ENCODE results near the gene SPDYE6. TPM values are rescaled to one million over a fixed set of nuclear protein-coding genes. Genes with fewer than 3 reads are reported as not detected.
"Not testable (repeated sequence)": the region's sequence is repeated elsewhere in the genome, so short reads cannot be mapped to it uniquely, and the experiment has no call there.

The SPDYE6 gene
- total RNA-seq, 2 experiments from 2014 or later = not detected

- H3K36me3 Mint-ChIP-seq (ENCODE audit: low read depth); intact Hi-C loops (cut with micrococcal nuclease); H3K9me3 Mint-ChIP-seq; CTCF ChIA-PET; H3K27ac Mint-ChIP-seq; H3K4me1 Mint-ChIP-seq (ENCODE audit: low read depth); H3K27me3 Mint-ChIP-seq (ENCODE audit: low read depth); DNase-seq; H3K4me3 Mint-ChIP-seq: not testable (repeated sequence)
These were observed 9.3 kb downstream of the SPDYE6 start for GRCh38 chr7:102346983-102347382.

- H3K27me3 Mint-ChIP-seq (ENCODE audit: low read depth); CTCF ChIA-PET; H3K9me3 Mint-ChIP-seq; intact Hi-C loops (cut with micrococcal nuclease); H3K27ac Mint-ChIP-seq; H3K36me3 Mint-ChIP-seq (ENCODE audit: low read depth); H3K4me1 Mint-ChIP-seq (ENCODE audit: low read depth); H3K4me3 Mint-ChIP-seq; DNase-seq: not testable (repeated sequence)
These were observed 15.5 kb downstream of the SPDYE6 start for GRCh38 chr7:102340599-102341368.

- H3K9me3 Mint-ChIP-seq; intact Hi-C loops (cut with micrococcal nuclease); H3K27ac Mint-ChIP-seq; CTCF ChIA-PET; DNase-seq; H3K4me3 Mint-ChIP-seq; H3K4me1 Mint-ChIP-seq (ENCODE audit: low read depth); H3K36me3 Mint-ChIP-seq (ENCODE audit: low read depth); H3K27me3 Mint-ChIP-seq (ENCODE audit: low read depth): not testable (repeated sequence)
These were observed 18.8 kb downstream of the SPDYE6 start for GRCh38 chr7:102337420-102337819.

DNA sequence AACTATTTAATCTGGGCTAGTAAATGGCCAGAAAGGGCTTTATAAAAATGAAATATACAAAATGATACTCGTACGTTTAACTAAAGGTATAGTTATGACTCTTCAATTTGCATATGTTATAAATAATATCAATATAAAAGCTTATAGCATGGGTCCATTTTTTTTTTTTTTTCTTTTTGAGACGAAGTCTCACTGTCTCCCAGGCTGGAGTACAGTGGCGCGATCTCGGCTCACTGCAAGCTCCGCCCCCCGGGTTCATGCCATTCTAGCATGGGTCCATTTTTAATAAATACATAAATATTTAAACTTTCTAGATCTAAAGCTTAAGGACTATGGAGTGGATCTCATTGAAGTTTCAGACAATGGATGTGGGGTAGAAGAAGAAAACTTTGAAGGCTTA lies 19.2 kb downstream of the SPDYE6 start:
- CTCF ChIA-PET = not testable (repeated sequence)

GRCh38 chr7:102335574-102335973 lies 20.7 kb downstream of the SPDYE6 start:
- DNase-seq; H3K27me3 Mint-ChIP-seq (ENCODE audit: low read depth); H3K36me3 Mint-ChIP-seq (ENCODE audit: low read depth); CTCF ChIA-PET; H3K4me3 Mint-ChIP-seq; H3K27ac Mint-ChIP-seq; H3K9me3 Mint-ChIP-seq; H3K4me1 Mint-ChIP-seq (ENCODE audit: low read depth); intact Hi-C loops (cut with micrococcal nuclease): not testable (repeated sequence)

More for the DNA sequence above, 19.2 kb downstream of the SPDYE6 start:
- H3K36me3 Mint-ChIP-seq (ENCODE audit: low read depth); H3K27me3 Mint-ChIP-seq (ENCODE audit: low read depth); H3K4me1 Mint-ChIP-seq (ENCODE audit: low read depth); H3K27ac Mint-ChIP-seq; DNase-seq; intact Hi-C loops (cut with micrococcal nuclease); H3K4me3 Mint-ChIP-seq; H3K9me3 Mint-ChIP-seq: not testable (repeated sequence)

GRCh38 chr7:102330666-102331460 lies 25.4 kb downstream of the SPDYE6 start:
- CTCF ChIA-PET; H3K9me3 Mint-ChIP-seq; H3K36me3 Mint-ChIP-seq (ENCODE audit: low read depth); intact Hi-C loops (cut with micrococcal nuclease); H3K4me1 Mint-ChIP-seq (ENCODE audit: low read depth); H3K4me3 Mint-ChIP-seq; H3K27me3 Mint-ChIP-seq (ENCODE audit: low read depth); DNase-seq; H3K27ac Mint-ChIP-seq: not testable (repeated sequence)

GRCh38 chr7:102329366-102329765 lies 26.9 kb downstream of the SPDYE6 start:
- H3K4me1 Mint-ChIP-seq (ENCODE audit: low read depth); H3K36me3 Mint-ChIP-seq (ENCODE audit: low read depth); DNase-seq; CTCF ChIA-PET; H3K4me3 Mint-ChIP-seq; intact Hi-C loops (cut with micrococcal nuclease); H3K9me3 Mint-ChIP-seq; H3K27me3 Mint-ChIP-seq (ENCODE audit: low read depth); H3K27ac Mint-ChIP-seq: not testable (repeated sequence)

GRCh38 chr7:102328863-102329262 lies 27.4 kb downstream of the SPDYE6 start:
- H3K36me3 Mint-ChIP-seq (ENCODE audit: low read depth); H3K4me1 Mint-ChIP-seq (ENCODE audit: low read depth); CTCF ChIA-PET; H3K27me3 Mint-ChIP-seq (ENCODE audit: low read depth); H3K27ac Mint-ChIP-seq; DNase-seq; intact Hi-C loops (cut with micrococcal nuclease); H3K4me3 Mint-ChIP-seq; H3K9me3 Mint-ChIP-seq: not testable (repeated sequence)

DNA sequence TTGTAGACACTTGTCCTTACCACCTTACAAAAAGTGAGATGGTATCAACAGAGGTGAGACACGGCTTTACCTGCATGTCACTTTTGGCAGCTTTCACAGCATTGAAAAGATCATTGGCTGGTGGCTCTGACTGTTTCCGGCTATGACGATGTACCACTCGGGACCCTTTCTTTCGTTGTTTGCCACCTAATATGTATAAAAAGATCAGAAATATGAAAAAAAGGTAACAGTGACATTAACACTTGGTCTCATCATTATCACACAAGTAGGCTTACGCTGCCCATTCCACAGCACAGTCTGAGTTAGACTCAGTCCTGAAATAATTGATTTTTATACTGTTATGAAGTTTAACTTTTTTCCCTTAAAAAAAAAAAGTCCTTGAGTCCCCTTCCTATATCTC lies 29.1 kb downstream of the SPDYE6 start:
- DNase-seq; intact Hi-C loops (cut with micrococcal nuclease); H3K27ac Mint-ChIP-seq; H3K4me1 Mint-ChIP-seq (ENCODE audit: low read depth); H3K4me3 Mint-ChIP-seq; H3K27me3 Mint-ChIP-seq (ENCODE audit: low read depth); H3K9me3 Mint-ChIP-seq; H3K36me3 Mint-ChIP-seq (ENCODE audit: low read depth); CTCF ChIA-PET: not testable (repeated sequence)

DNA sequence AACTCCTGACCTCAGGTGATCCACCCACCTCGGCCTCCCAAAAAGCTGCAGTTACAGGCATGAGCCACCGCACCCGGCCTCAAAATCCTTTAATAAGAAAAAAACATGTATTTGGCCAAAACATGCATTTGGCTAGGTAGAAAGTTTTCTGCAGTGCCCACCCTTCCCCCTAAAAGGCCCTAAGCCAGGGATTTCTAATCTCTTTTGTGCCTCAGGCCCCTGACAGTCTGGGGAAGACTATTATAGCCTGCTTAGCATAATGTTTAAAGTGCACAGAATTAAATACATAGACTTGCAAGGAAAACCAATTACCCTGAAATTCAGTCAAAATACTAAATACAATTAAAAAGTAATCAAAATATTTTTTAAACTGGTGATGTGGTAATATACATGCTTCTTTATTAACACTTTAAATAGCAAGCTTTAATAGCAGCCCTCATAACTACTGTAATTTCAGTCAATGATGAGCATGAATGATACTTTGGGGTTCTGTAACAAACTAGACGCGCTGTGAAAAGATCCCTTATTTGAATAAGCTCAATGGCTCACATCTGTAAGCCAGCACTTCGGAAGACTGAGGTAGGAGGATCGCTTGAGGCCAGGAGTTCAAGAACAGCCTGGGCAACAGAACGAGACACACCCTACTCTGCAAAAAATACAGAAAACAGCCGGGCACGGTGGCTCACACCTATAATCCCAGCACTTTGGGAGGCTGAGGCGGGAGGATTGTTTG lies 29.9 kb downstream of the SPDYE6 start:
- Mint-ChIP-seq H3K36me3 (ENCODE audit: low read depth) (no peaks in the 10 kb centered on the region), H3K4me3 (no peak overlapping the region), H3K9me3 (no peaks in the 10 kb centered on the region), H3K4me1 (ENCODE audit: low read depth) (no peaks in the 10 kb centered on the region), H3K27me3 (ENCODE audit: low read depth) (peaks cover 7% of the 10 kb centered on the region), H3K27ac (no peak overlapping the region)
- CTCF ChIA-PET = interaction anchor here (1.0 kb wide), 1 partner anchor 65 kb away, joined by 3 read pairs; no protein-coding TSS in a partner anchor
- no peak for DNase-seq
- intact Hi-C loops (cut with micrococcal nuclease) = no loop called here

DNA sequence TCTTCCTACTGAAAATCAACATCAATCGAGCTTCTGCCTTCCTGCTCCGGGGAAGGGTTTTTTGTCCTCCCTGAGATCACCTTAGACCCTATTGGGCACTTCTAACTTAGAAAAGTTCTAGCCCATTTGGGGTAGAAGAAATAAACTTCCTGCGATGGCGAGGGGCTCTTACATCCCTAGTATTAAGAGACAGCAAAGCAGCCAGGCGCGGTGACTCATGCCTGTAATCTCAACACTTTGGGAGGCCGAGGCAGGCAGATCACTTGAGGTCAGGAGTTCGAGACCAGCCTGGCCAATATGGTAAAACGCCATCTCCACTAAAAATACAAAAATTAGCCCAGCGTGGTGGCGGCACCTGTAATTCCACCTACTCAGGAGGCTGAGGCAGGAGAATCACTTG lies 31.1 kb downstream of the SPDYE6 start:
- CTCF ChIA-PET; H3K27me3 Mint-ChIP-seq (ENCODE audit: low read depth); H3K27ac Mint-ChIP-seq; intact Hi-C loops (cut with micrococcal nuclease); H3K9me3 Mint-ChIP-seq; H3K36me3 Mint-ChIP-seq (ENCODE audit: low read depth); DNase-seq; H3K4me3 Mint-ChIP-seq; H3K4me1 Mint-ChIP-seq (ENCODE audit: low read depth): not testable (repeated sequence)

- peaks cover 7% of the 10 kb centered on the region for H3K27me3 Mint-ChIP-seq (ENCODE audit: low read depth)
- no peak overlapping the region for H3K27ac Mint-ChIP-seq
- H3K9me3 Mint-ChIP-seq = no peaks in the 10 kb centered on the region
- no peaks in the 10 kb centered on the region for H3K36me3 Mint-ChIP-seq (ENCODE audit: low read depth)
- CTCF ChIA-PET = no interaction called here
- intact Hi-C loops (cut with micrococcal nuclease) = no loop called here
- DNase-seq = no peak
- no peak overlapping the region for H3K4me3 Mint-ChIP-seq
- no peaks in the 10 kb centered on the region for H3K4me1 Mint-ChIP-seq (ENCODE audit: low read depth)
These were observed 32.4 kb downstream of the SPDYE6 start for GRCh38 chr7:102323914-102324195.

Data from activated naive CD4-positive, alpha-beta T cell treated with anti-CD3 and anti-CD28 coated beads for 36 hours (primary cell).